Activated T-cell treated with anti-CD3 and anti-CD28 coated beads, Interleukin-2, amount 50 U/mL, for 72 hours (primary cell): ENCODE results near the gene EVX2. TPM values are rescaled to one million over a fixed set of nuclear protein-coding genes. Genes with fewer than 3 reads are reported as not detected.

ENCODE experiments used
- ATAC-seq, 2 donors: fragments of 150-1000 bp; cut with Tn5 transposase; replicated peaks in 1 of 2; 2 replicates each; pipeline ENCODE4 v1.10.0; 2021; ENCODE audit warnings: moderate library complexity in 2 of 2, mild to moderate bottlenecking in 1 of 2
- DNase-seq, 2 donors: peaks; one replicate each; pipeline ENCODE4 v3.0.0; 2021 to 2022; ENCODE audit warnings: mixed read lengths in 1 of 2
- H3K27ac Mint-ChIP-seq: one replicate; pipeline ENCODE4 v1.8.0; 2022; ENCODE audit warnings: mild to moderate bottlenecking, moderate library complexity, mixed read lengths
- H3K27me3 Mint-ChIP-seq: one replicate; pipeline ENCODE4 v1.8.0; 2022; ENCODE audit warnings: low read depth, mixed read lengths
- H3K36me3 Mint-ChIP-seq, 2 donors: one replicate each; pipeline ENCODE4 v1.8.0; 2022; ENCODE audit warnings: mixed read lengths in 2 of 2, mild to moderate bottlenecking in 1 of 2; ENCODE audit not compliant: insufficient read depth in 2 of 2
- H3K4me1 Mint-ChIP-seq: one replicate; pipeline ENCODE4 v1.8.0; 2022; ENCODE audit warnings: low read depth, mixed read lengths
- H3K4me3 Mint-ChIP-seq, 2 donors: one replicate each; pipeline ENCODE4 v1.8.0; 2022; ENCODE audit warnings: mild to moderate bottlenecking in 2 of 2, mixed read lengths in 2 of 2, moderate library complexity in 2 of 2
- H3K9me3 Mint-ChIP-seq, 2 donors: one replicate each; pipeline ENCODE4 v1.8.0; 2022; ENCODE audit warnings: mixed read lengths in 2 of 2
- total RNA-seq, 2 donors: library from RNA; stranded (reverse); gene quantifications; one replicate each; pipeline ENCODE4 v1.2.3, GENCODE V29; 2022

Gene EVX2
- total RNA-seq, 2 donors from 2014 or later = not detected

DNA sequence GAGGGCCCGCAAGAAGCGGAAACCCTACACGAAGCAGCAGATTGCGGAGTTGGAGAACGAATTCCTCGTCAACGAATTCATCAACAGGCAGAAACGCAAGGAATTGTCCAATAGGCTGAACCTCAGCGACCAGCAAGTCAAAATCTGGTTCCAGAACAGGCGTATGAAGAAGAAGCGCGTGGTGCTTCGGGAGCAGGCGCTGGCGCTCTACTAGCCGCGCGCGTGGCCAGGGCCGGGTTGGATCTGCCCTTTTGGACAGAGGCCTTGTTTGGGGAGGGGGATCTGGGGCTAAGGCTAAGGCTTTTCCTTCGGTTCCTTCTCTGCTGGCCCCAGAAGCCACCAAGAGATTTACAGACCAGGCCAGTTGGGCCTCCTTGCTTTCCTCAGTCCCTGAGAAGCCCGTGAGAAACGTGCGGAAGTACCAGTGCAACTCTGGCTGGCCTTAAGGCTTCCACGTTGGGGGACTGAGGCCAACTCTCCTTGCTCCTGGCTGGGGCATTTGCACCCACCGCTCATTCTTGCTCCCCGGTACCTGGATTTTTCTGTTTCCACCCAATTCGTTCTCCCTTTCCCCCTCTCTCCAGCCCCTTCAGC, 16.9 kb upstream of the EVX2 start:
- ATAC-seq (no peak), DNase-seq (no peak)
- no peaks in the 10 kb centered on the region for H3K9me3 Mint-ChIP-seq
- no peak overlapping the region for H3K4me3 Mint-ChIP-seq
- peaks cover 0 to 2% of the 10 kb centered on the region in 2 donors for H3K36me3 Mint-ChIP-seq
- peaks cover 92% of the 10 kb centered on the region for H3K27me3 Mint-ChIP-seq
- no peak overlapping the region for H3K27ac Mint-ChIP-seq
- peaks cover 39% of the 10 kb centered on the region for H3K4me1 Mint-ChIP-seq

DNA sequence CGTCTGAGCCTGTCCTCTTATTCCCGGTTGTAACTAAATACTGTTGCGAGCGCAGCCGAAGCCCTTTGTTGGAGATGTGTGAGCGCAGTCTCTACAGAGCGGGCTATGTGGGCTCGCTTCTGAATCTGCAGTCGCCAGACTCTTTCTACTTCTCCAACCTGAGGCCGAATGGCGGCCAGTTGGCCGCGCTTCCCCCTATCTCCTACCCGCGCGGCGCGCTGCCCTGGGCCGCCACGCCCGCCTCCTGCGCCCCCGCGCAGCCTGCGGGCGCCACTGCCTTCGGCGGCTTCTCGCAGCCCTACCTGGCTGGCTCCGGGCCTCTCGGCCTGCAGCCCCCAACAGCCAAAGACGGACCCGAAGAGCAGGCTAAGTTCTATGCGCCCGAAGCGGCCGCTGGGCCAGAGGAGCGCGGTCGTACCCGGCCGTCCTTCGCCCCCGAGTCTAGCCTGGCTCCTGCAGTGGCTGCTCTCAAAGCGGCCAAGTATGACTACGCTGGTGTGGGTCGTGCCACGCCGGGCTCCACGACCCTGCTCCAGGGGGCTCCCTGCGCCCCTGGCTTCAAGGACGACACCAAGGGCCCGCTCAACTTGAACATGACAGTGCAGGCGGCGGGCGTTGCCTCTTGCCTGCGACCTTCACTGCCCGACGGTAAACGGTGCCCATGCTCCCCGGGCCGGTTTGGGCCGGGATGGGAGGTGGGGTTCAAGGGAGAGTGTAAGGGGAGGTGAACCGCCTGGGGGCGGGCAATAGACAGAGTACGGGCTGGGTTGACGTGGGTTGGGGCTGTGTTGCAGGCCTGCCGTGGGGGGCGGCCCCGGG, 16.2 kb upstream of the EVX2 start, which contains the start of gene HOXD12:
Gene HOXD12 (plus strand): TSS at position 68 of the 819 bp plus-strand sequence. CDS start 7 bp downstream, at position 75.
- Mint-ChIP-seq H3K36me3 (peaks cover 0 to 2% of the 10 kb centered on the region in 2 donors), H3K27ac (no peak within 1 kb of the TSS), H3K4me3 (no peak within 1 kb of the TSS), H3K27me3 (peaks cover 92% of the 10 kb centered on the region), H3K4me1 (peaks cover 32% of the 10 kb centered on the region), H3K9me3 (no peaks in the 10 kb centered on the region)
- DNase-seq (no peak), ATAC-seq (no peak)

DNA sequence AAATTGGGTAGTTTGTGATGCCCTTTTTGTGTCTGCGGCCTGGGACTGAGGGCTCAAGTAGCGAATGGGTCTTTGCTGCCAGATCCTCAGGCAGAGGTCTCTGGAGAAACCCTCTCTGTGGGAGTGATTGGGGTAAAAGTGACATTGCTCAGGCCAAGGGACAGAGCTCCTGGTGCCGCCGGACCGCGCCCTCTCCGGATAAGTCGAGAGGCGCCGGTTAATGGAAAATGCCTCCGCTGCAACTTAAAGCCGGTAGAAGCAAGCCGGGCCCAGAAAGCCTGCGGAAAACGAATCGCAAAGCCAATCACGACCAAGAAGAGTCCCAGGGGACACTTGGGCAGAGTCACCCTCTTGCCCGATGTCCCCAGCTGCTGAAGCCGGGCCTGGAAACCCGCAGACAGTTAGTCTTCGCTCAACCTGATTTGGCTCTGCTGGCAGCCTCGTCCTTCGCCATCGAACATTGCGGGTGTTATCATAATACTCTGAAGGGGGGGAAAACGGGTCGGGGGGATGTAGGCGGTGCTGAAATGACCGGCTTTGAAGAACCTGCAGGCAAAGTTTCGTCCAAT, 15.5 kb upstream of the EVX2 start:
- Mint-ChIP-seq H3K4me3 (no peak overlapping the region), H3K27ac (no peak overlapping the region), H3K36me3 (peaks cover 0 to 2% of the 10 kb centered on the region in 2 donors), H3K27me3 (peaks cover 92% of the 10 kb centered on the region), H3K9me3 (no peaks in the 10 kb centered on the region), H3K4me1 (peaks cover 25% of the 10 kb centered on the region)
- no peak for DNase-seq
- ATAC-seq = no peak

DNA sequence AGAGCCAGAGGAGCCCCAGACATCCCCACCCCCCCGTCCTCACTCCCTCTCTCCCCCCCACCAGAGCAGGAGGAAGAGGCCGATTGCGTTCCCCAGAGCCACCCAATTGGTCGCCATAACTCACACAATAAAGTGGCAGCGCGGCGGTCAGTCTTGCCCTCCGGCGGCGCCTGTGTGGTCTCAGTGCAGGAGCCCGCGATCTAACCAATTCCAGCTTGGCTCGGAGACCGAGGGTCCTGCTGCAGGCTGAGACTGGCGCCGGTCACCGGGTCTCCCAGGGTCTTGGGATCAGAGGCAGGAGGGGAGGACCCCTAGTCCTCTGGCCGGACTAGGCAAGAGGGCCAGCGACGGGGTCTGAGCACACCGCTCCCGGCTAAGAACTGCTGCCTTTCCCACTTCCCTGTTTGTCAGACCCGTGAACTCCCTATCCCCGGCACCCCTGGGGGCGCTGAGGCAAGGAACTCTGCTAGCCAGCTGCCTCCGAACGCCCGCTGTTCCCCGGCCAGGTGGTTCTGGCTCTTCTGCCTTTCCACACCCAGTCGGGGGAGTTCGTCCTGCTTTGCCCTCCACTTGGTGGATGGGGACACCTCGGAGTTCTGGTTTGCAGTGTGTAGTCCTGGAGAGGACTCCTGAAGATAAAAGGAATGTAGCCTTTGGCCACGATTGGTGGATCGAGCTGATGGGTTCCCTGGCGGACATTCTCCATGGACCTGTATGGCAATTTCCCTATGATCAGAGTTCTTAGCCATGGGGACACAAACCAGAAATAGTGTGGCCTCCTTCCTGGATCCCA, 14.8 kb upstream of the EVX2 start:
- H3K36me3 Mint-ChIP-seq = peaks cover 0 to 2% of the 10 kb centered on the region in 2 donors
- no peaks in the 10 kb centered on the region for H3K9me3 Mint-ChIP-seq
- no peak overlapping the region for H3K27ac Mint-ChIP-seq
- DNase-seq (no peak), ATAC-seq (no peak)
- H3K27me3 Mint-ChIP-seq = peaks cover 92% of the 10 kb centered on the region
- no peak overlapping the region for H3K4me3 Mint-ChIP-seq
- H3K4me1 Mint-ChIP-seq = peaks cover 24% of the 10 kb centered on the region

DNA sequence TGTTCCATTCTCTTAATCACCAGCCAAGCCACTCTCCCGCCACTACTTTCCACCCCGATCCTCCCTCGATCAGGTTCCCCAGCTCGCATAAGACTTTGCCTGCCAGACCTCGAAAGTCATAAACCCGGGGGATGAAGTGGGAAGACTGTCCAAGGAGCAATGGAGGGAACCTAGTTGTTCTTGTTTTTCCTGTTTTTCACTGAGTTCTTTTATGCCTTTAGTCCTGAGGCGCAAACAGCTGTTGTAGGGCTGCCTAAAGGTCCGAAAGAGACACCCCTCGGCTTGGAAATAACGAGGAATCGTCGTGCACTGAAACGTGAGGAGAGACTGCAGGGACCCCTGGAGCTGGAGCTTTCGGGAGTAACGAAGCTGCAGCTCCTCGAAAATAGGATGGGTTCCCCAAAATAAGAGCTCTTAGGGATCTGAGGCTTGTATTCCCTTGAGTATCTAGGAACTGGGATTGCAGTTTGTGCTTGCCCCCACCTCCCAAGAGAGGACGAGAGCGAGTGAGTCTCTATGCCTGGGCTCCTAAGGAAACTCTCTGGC, 14.1 kb upstream of the EVX2 start:
- no peaks in the 10 kb centered on the region for H3K9me3 Mint-ChIP-seq
- H3K4me1 Mint-ChIP-seq = peaks cover 29% of the 10 kb centered on the region
- H3K36me3 Mint-ChIP-seq = peaks cover 0 to 2% of the 10 kb centered on the region in 2 donors
- DNase-seq = no peak
- H3K4me3 Mint-ChIP-seq = peak overlapping the region; percentile 66 to 74
- no peak for ATAC-seq
- H3K27me3 Mint-ChIP-seq = peaks cover 90% of the 10 kb centered on the region
- no peak overlapping the region for H3K27ac Mint-ChIP-seq

DNA sequence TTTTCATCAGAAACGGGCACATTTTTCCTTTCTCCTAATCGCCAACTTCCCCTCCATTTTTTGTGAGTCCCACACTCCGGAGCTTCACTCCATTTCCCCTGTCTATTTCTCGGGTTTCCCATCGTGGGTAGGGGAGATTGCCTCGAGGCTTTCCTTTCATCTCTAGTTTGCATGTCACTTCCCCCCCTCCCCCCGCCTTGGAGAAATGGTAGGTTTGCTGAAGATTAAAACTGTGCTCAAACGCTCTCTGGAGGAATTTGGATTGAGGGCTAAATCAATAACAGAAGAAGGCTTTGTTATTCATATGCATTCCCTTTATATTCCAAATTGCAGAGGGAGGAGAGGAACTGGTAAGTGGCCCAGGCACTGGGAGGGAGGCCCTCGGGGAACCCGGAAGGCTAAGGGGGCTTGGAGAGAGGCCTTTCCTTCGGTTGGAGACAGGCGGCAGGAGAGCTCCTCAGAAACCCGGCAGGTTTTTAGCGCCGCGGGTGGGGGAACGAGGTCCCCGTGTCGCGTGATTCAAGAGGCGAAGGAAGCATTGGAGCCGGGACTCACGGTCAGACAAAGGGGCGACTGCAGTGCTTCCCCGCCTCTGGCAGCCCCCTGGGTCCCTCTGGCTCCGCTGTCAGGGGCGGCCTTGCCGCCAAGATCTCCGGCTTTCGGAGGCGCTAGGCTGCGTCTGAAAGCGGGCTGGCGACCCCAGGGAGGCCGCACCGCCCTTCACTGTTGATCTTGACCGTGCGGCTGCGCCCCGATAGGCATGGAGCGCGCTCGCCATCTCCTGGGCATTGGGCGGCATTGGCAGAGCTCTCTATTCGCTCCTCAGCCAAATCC, 13.4 kb upstream of the EVX2 start:
- DNase-seq (peak; percentile 64 to 73), ATAC-seq (peak; percentile 85 to 88)
- H3K36me3 Mint-ChIP-seq = peaks cover 0 to 2% of the 10 kb centered on the region in 2 donors
- H3K9me3 Mint-ChIP-seq = no peaks in the 10 kb centered on the region
- peak overlapping the region; percentile 66 to 74 for H3K4me3 Mint-ChIP-seq
- peaks cover 29% of the 10 kb centered on the region for H3K4me1 Mint-ChIP-seq
- no peak overlapping the region for H3K27ac Mint-ChIP-seq
- peaks cover 83% of the 10 kb centered on the region for H3K27me3 Mint-ChIP-seq

DNA sequence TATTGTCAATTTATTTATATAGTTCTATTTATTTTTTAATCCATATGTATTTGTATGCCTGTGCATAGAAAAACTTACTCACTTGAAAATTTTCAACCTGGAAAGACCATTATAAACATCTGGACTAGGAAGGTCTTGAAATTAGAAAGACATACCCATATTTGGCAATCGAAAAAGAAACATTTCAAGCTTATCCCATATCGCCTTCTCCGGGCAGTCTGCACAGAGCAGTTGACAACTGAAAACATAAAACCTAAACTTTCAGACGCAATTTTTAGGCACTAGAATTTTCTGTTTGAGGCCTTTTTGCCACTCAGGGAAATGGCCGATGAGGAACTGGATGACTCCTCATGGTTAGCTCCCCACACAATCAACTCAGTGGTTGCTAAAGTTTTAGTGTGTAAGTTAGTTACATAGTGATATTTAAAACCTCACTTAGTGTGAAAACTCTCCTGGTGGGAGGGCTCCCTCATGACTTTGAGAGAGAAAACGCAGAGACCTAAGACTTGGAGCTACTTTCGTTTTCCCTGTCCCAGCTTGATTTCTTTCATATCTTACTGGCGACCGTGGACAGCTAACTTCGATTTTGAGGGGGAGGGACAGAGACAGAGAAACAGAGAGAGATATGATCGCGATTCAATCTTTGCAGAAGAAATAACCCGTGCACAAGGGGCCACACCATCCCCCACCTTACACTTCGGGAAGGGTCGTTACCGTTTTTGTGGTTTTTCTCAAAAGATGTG, 12.7 kb upstream of the EVX2 start:
- peaks cover 36% of the 10 kb centered on the region for H3K4me1 Mint-ChIP-seq

DNA sequence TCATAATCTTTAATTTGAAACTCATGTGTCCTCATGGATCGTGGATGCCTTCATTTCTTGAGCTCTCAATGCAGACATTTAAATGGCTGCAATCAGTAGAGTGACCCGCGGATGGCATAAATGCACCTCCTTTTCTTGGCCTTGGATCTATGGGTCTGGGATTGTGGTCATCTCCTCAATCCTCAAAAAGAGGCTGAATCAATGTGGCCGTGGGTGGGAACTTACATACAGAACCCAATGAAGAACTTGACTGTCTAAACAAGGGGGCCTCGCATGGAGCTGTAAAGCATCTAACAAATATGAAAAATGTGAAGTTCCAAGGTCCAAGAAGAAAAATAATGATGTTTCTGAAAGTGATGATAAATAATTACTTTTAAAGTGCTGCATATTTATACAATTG, 11.7 kb upstream of the EVX2 start:
- DNase-seq (no peak), ATAC-seq (no peak)
- Mint-ChIP-seq H3K27ac (no peak overlapping the region), H3K4me3 (no peak overlapping the region), H3K9me3 (no peaks in the 10 kb centered on the region), H3K4me1 (peaks cover 37% of the 10 kb centered on the region), H3K27me3 (peaks cover 83% of the 10 kb centered on the region), H3K36me3 (peaks cover 0 to 4% of the 10 kb centered on the region in 2 donors)

More for the DNA sequence above, 12.7 kb upstream of the EVX2 start:
- peak overlapping the region; percentile 66 to 74 for H3K4me3 Mint-ChIP-seq
- ATAC-seq (no peak), DNase-seq (no peak)
- H3K36me3 Mint-ChIP-seq = peaks cover 0 to 4% of the 10 kb centered on the region in 2 donors
- peaks cover 83% of the 10 kb centered on the region for H3K27me3 Mint-ChIP-seq
- H3K27ac Mint-ChIP-seq = no peak overlapping the region
- no peaks in the 10 kb centered on the region for H3K9me3 Mint-ChIP-seq

DNA sequence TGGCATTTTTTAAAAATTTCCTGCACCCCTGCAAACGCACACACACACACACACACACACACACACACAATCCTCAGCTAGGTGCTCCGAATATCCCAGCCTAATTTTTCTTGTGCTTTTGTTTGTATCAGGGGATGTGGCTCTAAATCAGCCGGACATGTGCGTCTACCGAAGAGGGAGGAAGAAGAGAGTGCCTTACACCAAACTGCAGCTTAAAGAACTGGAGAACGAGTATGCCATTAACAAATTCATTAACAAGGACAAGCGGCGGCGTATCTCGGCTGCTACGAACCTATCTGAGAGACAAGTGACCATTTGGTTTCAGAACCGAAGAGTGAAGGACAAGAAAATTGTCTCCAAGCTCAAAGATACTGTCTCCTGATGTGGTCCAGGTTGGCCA, 10.6 kb upstream of the EVX2 start:
- no peak overlapping the region for H3K27ac Mint-ChIP-seq
- no peak for DNase-seq
- peaks cover 0 to 4% of the 10 kb centered on the region in 2 donors for H3K36me3 Mint-ChIP-seq
- H3K4me1 Mint-ChIP-seq = peaks cover 37% of the 10 kb centered on the region
- H3K4me3 Mint-ChIP-seq = no peak overlapping the region
- peaks cover 89% of the 10 kb centered on the region for H3K27me3 Mint-ChIP-seq
- no peaks in the 10 kb centered on the region for H3K9me3 Mint-ChIP-seq
- no peak for ATAC-seq

DNA sequence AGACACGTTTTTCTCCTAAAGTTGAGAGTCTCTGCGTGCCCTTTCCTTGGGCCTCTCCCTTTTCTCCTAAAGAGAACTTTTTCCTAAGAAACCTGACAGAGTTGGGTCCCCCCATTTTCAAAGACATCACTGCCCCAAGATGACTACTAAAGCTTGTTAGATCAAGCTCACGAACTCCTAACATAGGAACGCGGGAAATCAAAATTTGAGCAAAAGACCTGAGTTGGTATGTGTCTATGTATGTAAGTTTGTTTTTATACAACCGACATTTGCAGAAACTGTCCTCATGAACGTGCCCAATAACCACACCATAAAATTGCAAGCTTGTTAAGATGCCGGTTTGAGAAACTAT, 10.1 kb upstream of the EVX2 start:
- peaks cover 87% of the 10 kb centered on the region for H3K27me3 Mint-ChIP-seq
- H3K4me3 Mint-ChIP-seq = peak overlapping the region; percentile 12 to 39
- no peaks in the 10 kb centered on the region for H3K9me3 Mint-ChIP-seq
- peaks cover 37% of the 10 kb centered on the region for H3K4me1 Mint-ChIP-seq
- ATAC-seq (no peak), DNase-seq (no peak)
- peak overlapping the region; percentile 64 for H3K27ac Mint-ChIP-seq
- H3K36me3 Mint-ChIP-seq = peaks cover 0 to 4% of the 10 kb centered on the region in 2 donors

DNA sequence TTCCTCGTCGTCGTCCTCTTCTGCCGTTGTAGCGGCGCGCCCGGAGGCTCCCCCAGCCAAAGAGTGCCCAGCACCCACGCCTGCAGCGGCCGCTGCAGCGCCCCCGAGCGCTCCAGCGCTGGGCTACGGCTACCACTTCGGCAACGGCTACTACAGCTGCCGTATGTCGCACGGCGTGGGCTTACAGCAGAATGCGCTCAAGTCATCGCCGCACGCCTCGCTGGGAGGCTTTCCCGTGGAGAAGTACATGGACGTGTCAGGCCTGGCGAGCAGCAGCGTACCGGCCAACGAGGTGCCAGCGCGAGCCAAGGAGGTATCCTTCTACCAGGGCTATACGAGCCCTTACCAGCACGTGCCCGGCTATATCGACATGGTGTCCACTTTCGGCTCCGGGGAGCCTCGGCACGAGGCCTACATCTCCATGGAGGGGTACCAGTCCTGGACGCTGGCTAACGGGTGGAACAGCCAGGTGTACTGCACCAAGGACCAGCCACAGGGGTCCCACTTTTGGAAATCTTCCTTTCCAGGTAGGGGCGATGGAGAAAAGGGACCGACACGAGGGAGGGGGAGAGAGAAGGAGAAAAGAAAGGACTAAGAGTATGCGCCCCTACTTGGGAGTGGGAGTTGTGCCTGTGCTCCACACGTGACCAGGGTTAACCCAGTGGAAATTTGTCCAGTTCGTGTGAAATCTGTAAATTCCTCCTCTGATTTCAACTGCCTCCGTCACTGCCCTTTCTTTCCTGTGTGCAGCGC, 9.6 kb upstream of the EVX2 start:
- Mint-ChIP-seq H3K36me3 (peaks cover 0 to 4% of the 10 kb centered on the region in 2 donors), H3K27ac (peak overlapping the region; percentile 64), H3K4me1 (peaks cover 39% of the 10 kb centered on the region), H3K4me3 (peak overlapping the region; percentile 69 to 73), H3K9me3 (no peaks in the 10 kb centered on the region), H3K27me3 (peaks cover 87% of the 10 kb centered on the region)
- DNase-seq = no peak
- peak; percentile 8 to 26 for ATAC-seq
